Caco-2 (cell line): ENCODE measurements around the gene NCKAP5. TPM values are rescaled to one million over a fixed set of nuclear protein-coding genes. Genes with fewer than 3 reads are reported as not detected.

Experiments used
- BruUV-seq: library from RNA; stranded (reverse); fragments of 400-500 nt; replicated peaks from 2 replicates; lab custom pipeline; 2021; lab: Mats Ljungman, UMichigan
- CTCF ChIA-PET: fragments of 300-600 bp; sonication (Branson Sonifier 250); formaldehyde crosslinking; loops from one replicate; lab custom pipeline; 2022; ENCODE audit warnings: antibody characterized with exemption; lab: Charles Lee
- POLR2A ChIA-PET: fragments of 300-600 bp; sonication (Branson Sonifier 250); formaldehyde crosslinking; loops from one replicate; lab custom pipeline; 2022; ENCODE audit warnings: antibody characterized with exemption; lab: Charles Lee
- DNase-seq, 2 experiments: peaks; one replicate each; pipeline versions ENCODE4 v3.0.0 to v3.0.0-alpha.2; 2020 to 2022
- H3K27me3 ChIP-seq: replicated peaks from 2 replicates; pipeline ENCODE4 v1.6.0; 2011; ENCODE audit warnings: low read length; ENCODE audit not compliant: control insufficient read depth, insufficient read depth
- H3K36me3 ChIP-seq: 2 replicates; pipeline ENCODE4 v1.5.1; 2011; ENCODE audit warnings: low read length; ENCODE audit not compliant: control insufficient read depth, insufficient read depth
- H3K4me1 ChIP-seq: fragments of 250-450 bp; sonication (Bioruptor Pico); 2 replicates; pipeline ENCODE4 v1.5.1; 2020; ENCODE audit warnings: mild to moderate bottlenecking
- H3K4me3 ChIP-seq: 2 replicates; pipeline ENCODE4 v1.5.1; 2011; ENCODE audit warnings: low read depth, mild to moderate bottlenecking, control low read depth, low read length
- H3K9me3 ChIP-seq: fragments of 250-450 bp; sonication (Bioruptor Pico); 2 replicates; pipeline ENCODE4 v1.5.1; 2020; ENCODE audit warnings: mild to moderate bottlenecking, moderate library complexity
- H3K27ac Mint-ChIP-seq: one replicate; pipeline ENCODE4 v1.8.0; 2022; ENCODE audit warnings: mixed read lengths; ENCODE audit not compliant: unreplicated experiment
- H3K27me3 Mint-ChIP-seq: one replicate; pipeline ENCODE4 v1.8.0; 2022; ENCODE audit warnings: mixed read lengths; ENCODE audit not compliant: insufficient read depth, unreplicated experiment
- H3K36me3 Mint-ChIP-seq: one replicate; pipeline ENCODE4 v1.8.0; 2022; ENCODE audit warnings: mild to moderate bottlenecking, mixed read lengths; ENCODE audit not compliant: insufficient read depth, unreplicated experiment
- H3K4me1 Mint-ChIP-seq: one replicate; pipeline ENCODE4 v1.8.0; 2022; ENCODE audit warnings: low read depth, mixed read lengths; ENCODE audit not compliant: unreplicated experiment
- H3K4me3 Mint-ChIP-seq: one replicate; pipeline ENCODE4 v1.8.0; 2022; ENCODE audit warnings: mild to moderate bottlenecking, moderate library complexity, mixed read lengths; ENCODE audit not compliant: unreplicated experiment
- H3K9me3 Mint-ChIP-seq: one replicate; pipeline ENCODE4 v1.8.0; 2022; ENCODE audit warnings: mixed read lengths; ENCODE audit not compliant: unreplicated experiment
- intact Hi-C: fragments of 100-400 bp; cut with micrococcal nuclease; formaldehyde crosslinking; loops from one replicate; pipeline ENCODE4 v1.10.0; 2022; ENCODE audit not compliant: unreplicated experiment
- total RNA-seq: library from RNA; stranded (reverse); gene quantifications from 2 replicates; pipeline ENCODE4 v1.2.3, GENCODE V29; 2022
- TF ChIP-seq, protein P1 (sequence below), 2 experiments: fragments of 200-600 bp in 1 of 2; IDR thresholded peaks; 1 replicate in 1 of 2; 2 replicates in 1 of 2; pipeline versions ENCODE4 v1.5.1 to v1.8.0; 2011 to 2022; ENCODE audit warnings: antibody characterized with exemption in 1 of 2, control low read depth in 1 of 2, inconsistent platforms in 1 of 2, low read depth in 1 of 2, low read length in 1 of 2, mild to moderate bottlenecking in 1 of 2, moderate library complexity in 1 of 2; ENCODE audit not compliant: insufficient read depth in 1 of 2, severe bottlenecking in 1 of 2, unreplicated experiment in 1 of 2

The NCKAP5 gene
- total RNA-seq, 1 experiment from 2014 or later = 3.8 TPM

DNA sequence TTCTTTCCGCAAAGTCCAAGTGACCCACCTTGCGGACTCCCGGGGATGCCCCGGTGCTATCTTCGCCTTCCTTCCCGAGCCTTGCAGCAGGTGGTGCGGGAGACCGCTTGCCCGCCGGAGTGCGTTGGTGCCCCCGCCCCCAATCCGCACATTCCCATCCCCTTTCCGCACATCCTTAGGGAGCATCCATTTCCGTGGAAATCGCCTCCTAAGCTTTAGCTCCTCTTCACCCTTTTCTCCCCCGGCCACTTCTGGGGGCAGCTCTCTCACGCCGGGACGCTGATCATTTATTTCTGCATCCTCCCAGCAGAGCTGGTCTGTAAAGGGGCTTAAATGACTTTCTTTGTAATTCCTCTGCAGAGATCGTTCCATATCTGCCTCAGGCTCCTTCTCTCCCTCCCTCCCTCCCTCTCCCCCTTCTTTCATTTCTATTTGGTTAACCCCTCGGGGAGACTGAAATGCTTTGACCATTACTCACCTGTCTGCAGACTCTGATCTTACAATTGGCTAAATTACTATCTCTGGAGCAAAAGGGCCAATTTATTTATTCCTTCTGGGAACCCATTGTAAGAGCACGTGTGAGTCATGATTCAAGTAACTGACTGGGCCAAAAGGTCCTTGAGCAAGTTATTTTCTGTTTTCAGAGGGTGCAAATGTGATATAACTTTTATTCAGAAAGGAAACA lies 897.0 kb downstream of the NCKAP5 start:
- no TSS peak for BruUV-seq
- intact Hi-C loops = loop anchor here (2.0 to 10.0 kb wide), 7 partner anchors 124 to 500 kb away; partner anchors contain the start of gene GPR39

DNA sequence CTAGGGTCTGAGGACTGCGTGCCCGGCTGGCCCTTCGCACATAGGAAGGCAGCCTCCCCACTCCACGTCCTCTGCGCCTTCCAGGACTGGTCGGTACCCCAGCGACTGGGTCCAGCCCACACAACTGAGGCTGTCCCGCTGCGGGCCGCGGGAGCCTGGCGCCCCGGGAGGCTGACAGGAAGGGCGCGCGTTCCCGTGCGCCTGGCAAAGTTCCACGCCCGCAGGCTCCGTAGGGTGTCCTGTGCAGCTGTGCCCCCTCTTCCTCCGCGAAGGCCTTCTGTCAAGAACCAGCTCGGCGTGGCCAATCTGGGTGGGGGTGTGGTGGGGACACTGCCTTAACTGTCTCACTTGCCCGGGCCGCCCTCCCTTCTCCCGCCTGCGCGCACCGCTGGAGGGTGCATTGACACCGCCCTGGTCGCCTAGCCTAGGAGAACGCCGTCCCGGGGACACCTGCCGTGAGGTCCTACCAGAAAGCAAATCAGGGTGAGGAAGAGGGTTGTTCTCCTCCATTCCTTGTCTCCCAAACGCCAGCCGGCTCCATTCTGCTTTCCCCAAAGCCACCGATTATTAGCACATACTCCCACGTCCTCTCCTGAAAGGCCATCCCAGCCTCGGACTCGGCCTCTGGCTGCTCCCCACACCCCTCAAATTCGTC lies 897.6 kb downstream of the NCKAP5 start:
- Histone ChIP-seq H3K9me3 (no peaks in the 10 kb centered on the region), H3K27me3 (no peaks in the 10 kb centered on the region; the same call in 1 of the 2 replicates), H3K4me3 (peak overlapping the region; percentile 53), H3K36me3 (no peaks in the 10 kb centered on the region), H3K4me1 (peaks cover 11% of the 10 kb centered on the region)
- Mint-ChIP-seq H3K4me3 (peak overlapping the region; percentile 74), H3K27ac (no peak overlapping the region), H3K27me3 (no peaks in the 10 kb centered on the region), H3K9me3 (no peaks in the 10 kb centered on the region), H3K4me1 (peaks cover 9% of the 10 kb centered on the region), H3K36me3 (peaks cover 11% of the 10 kb centered on the region)
- intact Hi-C loops = loop anchor here (1.0 to 10.0 kb wide), 8 partner anchors 123 to 500 kb away; partner anchors contain the start of gene GPR39
- ChIA-PET CTCF (interaction anchor here (0.6 to 1.3 kb wide), 3 partner anchors 28 to 123 kb away, joined by 3 to 5 read pairs (median 4); no protein-coding TSS in a partner anchor), POLR2A (no interaction called here)
- BruUV-seq = no TSS peak
- TF ChIP-seq, protein P1, sequence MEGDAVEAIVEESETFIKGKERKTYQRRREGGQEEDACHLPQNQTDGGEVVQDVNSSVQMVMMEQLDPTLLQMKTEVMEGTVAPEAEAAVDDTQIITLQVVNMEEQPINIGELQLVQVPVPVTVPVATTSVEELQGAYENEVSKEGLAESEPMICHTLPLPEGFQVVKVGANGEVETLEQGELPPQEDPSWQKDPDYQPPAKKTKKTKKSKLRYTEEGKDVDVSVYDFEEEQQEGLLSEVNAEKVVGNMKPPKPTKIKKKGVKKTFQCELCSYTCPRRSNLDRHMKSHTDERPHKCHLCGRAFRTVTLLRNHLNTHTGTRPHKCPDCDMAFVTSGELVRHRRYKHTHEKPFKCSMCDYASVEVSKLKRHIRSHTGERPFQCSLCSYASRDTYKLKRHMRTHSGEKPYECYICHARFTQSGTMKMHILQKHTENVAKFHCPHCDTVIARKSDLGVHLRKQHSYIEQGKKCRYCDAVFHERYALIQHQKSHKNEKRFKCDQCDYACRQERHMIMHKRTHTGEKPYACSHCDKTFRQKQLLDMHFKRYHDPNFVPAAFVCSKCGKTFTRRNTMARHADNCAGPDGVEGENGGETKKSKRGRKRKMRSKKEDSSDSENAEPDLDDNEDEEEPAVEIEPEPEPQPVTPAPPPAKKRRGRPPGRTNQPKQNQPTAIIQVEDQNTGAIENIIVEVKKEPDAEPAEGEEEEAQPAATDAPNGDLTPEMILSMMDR (IDR thresholded peaks at IDR 0.05; ENCODE audit: insufficient read depth in 1 of 2, low read depth in 1 of 2, low read length in 1 of 2, severe bottlenecking in 1 of 2, unreplicated experiment in 1 of 2) = peak in 1 of 2 experiments; percentile 25
- DNase-seq = peak; percentile 55 to 70

More for the DNA sequence above, 897.0 kb downstream of the NCKAP5 start:
- H3K27ac Mint-ChIP-seq = no peak overlapping the region
- no peaks in the 10 kb centered on the region for H3K9me3 Mint-ChIP-seq
- H3K36me3 ChIP-seq = no peaks in the 10 kb centered on the region
- H3K4me3 Mint-ChIP-seq = peak overlapping the region; percentile 74
- TF ChIP-seq, protein P1 (IDR thresholded peaks at IDR 0.05; ENCODE audit: insufficient read depth in 1 of 2, low read depth in 1 of 2, low read length in 1 of 2, severe bottlenecking in 1 of 2, unreplicated experiment in 1 of 2) = no peak
- H3K4me1 ChIP-seq = peaks cover 11% of the 10 kb centered on the region
- no peaks in the 10 kb centered on the region for H3K27me3 Mint-ChIP-seq
- H3K4me1 Mint-ChIP-seq = peaks cover 9% of the 10 kb centered on the region
- ChIA-PET POLR2A (no interaction called here), CTCF (interaction anchor here (0.6 to 1.1 kb wide), 2 partner anchors 59 to 124 kb away, joined by 3 to 5 read pairs; no protein-coding TSS in a partner anchor)
- H3K4me3 ChIP-seq = peak overlapping the region; percentile 53
- H3K36me3 Mint-ChIP-seq = peaks cover 11% of the 10 kb centered on the region
- H3K27me3 ChIP-seq = no peaks in the 10 kb centered on the region; the same call in 1 of the 2 replicates
- peak in 1 of 2 experiments; percentile 18 for DNase-seq
- H3K9me3 ChIP-seq = no peaks in the 10 kb centered on the region

DNA sequence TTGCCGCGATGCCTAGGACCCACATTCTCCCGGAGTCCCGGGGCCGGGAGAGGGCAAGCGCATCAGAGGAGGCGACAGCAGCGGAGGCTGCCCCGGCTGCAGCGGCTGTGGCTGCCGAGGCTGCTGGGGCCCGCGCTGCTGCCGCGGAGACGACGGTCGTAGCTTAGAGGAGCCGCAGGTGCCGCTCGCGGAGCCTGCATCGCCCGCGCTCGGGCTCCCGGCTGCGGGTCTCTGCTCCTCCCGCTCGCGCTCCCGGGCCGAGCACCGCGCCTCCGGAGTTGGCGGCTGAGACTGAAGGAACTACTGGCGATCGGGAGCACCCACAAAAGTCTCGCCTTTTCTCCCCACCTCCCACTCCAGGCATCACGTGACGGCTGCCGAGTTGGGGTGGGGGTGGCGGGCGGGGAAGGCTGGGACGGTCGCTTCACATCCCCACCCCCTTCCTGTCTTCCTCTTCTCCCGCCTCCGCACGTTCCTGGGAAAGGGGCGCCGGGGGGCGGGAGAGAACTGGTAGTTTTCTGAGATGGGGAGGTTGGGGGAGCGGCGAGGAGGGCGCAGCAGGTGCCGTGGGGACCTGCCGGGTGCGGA lies 898.3 kb downstream of the NCKAP5 start, which contains the start of gene LYPD1:
Gene LYPD1 (minus strand): TSS at position 298 of the 588 bp plus-strand sequence. CDS start 273 bp downstream, at position 25.
- Histone ChIP-seq H3K36me3 (no peaks in the 10 kb centered on the region), H3K4me1 (peaks cover 11% of the 10 kb centered on the region), H3K9me3 (no peaks in the 10 kb centered on the region), H3K27me3 (no peaks in the 10 kb centered on the region; the same call in 1 of the 2 replicates), H3K4me3 (peak within 1 kb of the TSS; percentile 53)
- Mint-ChIP-seq H3K4me3 (peak within 1 kb of the TSS; percentile 74), H3K9me3 (no peaks in the 10 kb centered on the region), H3K27ac (no peak within 1 kb of the TSS), H3K4me1 (peaks cover 9% of the 10 kb centered on the region), H3K36me3 (peaks cover 11% of the 10 kb centered on the region), H3K27me3 (no peaks in the 10 kb centered on the region)
- peak; percentile 42 to 55 for DNase-seq
- intact Hi-C loops = loop anchor here (1.0 to 10.0 kb wide), 8 partner anchors 123 to 501 kb away; partner anchors contain the start of gene GPR39
- no TSS peak for BruUV-seq
- CTCF ChIA-PET = interaction anchor here (0.8 to 1.3 kb wide), 2 partner anchors 27 to 402 kb away, joined by 4 to 5 read pairs; no protein-coding TSS in a partner anchor
- TF ChIP-seq, protein P1 (IDR thresholded peaks at IDR 0.05; ENCODE audit: insufficient read depth in 1 of 2, low read depth in 1 of 2, low read length in 1 of 2, severe bottlenecking in 1 of 2, unreplicated experiment in 1 of 2) = no peak
- POLR2A ChIA-PET = no interaction called here
